OCI-LY3 (cell line): ENCODE measurements around the gene METTL2B.
"Not testable (repeated sequence)": the region's sequence is repeated elsewhere in the genome, so short reads cannot be mapped to it uniquely, and the experiment has no call there.

Experiments
- CTCF ChIP-seq: fragments of 200-600, 300-600 bp; sonication (generic); IDR thresholded peaks from 2 replicates; pipeline ENCODE4 v1.5.1; 2014; ENCODE audit warnings: antibody characterized with exemption, low read length, low read depth
- EZH2phosphoT487 ChIP-seq: fragments of 200-600 bp; shearing (Covaris generic); IDR thresholded peaks from 2 replicates; pipeline ENCODE4 v1.6.1; 2018; ENCODE audit warnings: antibody characterized with exemption, mixed run types, low read depth

DNA sequence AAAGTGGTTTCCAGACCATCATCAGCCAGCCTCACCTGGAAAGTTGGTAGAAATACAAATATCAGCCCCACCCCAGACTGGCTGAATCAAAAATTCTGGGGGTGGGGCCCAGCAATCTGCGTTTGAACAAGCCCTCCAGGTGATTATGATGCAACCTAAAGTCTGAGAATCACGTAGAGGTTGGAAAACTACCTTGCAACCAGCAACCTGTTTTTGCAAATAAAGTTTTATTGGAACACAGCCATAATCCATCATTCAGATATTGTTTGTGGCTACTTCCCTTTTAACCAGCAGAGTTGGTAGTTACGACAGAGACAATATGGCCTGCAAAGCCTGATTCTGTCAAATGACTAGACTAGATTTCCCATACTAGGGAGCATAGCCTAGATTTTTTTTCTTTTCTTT is 49.5 kb downstream of the METTL2B start:
- TF ChIP-seq CTCF, EZH2phosphoT487: not testable (repeated sequence)
